ENCODE data around the gene FAM20A. TPM values are rescaled to one million over a fixed set of nuclear protein-coding genes. Genes with fewer than 3 reads are reported as not detected.

Gene FAM20A
- total and polyA plus RNA-seq, 2 of the 8 experiments (the other 6 are each of a cell fraction or from before 2014, with no cell fraction given), result 3.6 to 11.9 TPM

GRCh38 chr17:68542698-68543463 lies 58.3 kb downstream of the FAM20A start (continued):
- TF ChIP-seq ATF2 (IDR thresholded peaks at IDR 0.05; ENCODE audit: low read length) (no peak), CEBPB (IDR thresholded peaks at IDR 0.05; ENCODE audit: low read depth, low read length) (no peak), CHD2 (IDR thresholded peaks at IDR 0.05; ENCODE audit: low read length) (no peak), MAX (IDR thresholded peaks at IDR 0.05) (no peak), SIRT6 (IDR thresholded peaks at IDR 0.05; ENCODE audit: low read length) (no peak), JUN (IDR thresholded peaks at IDR 0.05; ENCODE audit: low read depth, low read length) (no peak), BACH1 (IDR thresholded peaks at IDR 0.05; ENCODE audit: low read length) (no peak), RXRA (IDR thresholded peaks at IDR 0.05; ENCODE audit: insufficient read depth, low read depth, low read length) (no peak)
